ENCODE measurements around the gene THSD4.
"Not testable (repeated sequence)": the region's sequence is repeated elsewhere in the genome, so short reads cannot be mapped to it uniquely, and the experiment has no call there.

The THSD4 gene

DNA sequence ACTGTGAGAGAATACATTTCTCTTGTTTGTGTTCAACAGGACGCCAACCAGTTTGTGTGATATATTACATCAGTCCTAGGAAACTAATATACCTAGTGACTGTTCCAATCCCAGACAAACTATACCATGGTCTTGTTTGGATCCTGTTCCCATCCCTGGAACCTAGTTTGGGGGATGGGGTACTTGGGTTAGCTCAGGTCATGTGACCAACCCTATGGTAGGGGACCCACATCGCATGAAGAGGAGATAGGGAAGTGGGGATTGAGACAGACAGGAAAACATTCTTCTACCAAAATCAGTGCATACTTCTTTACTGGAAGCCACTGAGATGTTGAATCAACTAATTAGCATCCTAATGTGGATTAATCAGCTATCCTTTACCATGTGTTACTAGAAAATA, 146.1 kb downstream of the THSD4 start:
- H3K4me3 ChIP-seq (replicated peaks; ENCODE audit: insufficient read depth, low read length): no peak overlapping the region

GRCh38 chr15:71261909-71262308, 146.6 kb downstream of the THSD4 start:
- Histone ChIP-seq H3K27ac (replicated peaks) (no peak overlapping the region), H3K27me3 (ENCODE audit: insufficient read depth, poor library complexity, severe bottlenecking) (no peaks in the 10 kb centered on the region), H3K4me3 (replicated peaks; ENCODE audit: insufficient read depth, low read length) (no peak overlapping the region)
- TF ChIP-seq GABPA (IDR thresholded peaks at IDR 0.05; ENCODE audit: low read depth): no peak
- TF ChIP-seq POLR2AphosphoS5 (IDR thresholded peaks at IDR 0.05; ENCODE audit: low read depth): no peak
- no peak for TF ChIP-seq REST (IDR thresholded peaks at IDR 0.05; ENCODE audit: insufficient replicate concordance, low read depth)
- TF ChIP-seq SPI1 (IDR thresholded peaks at IDR 0.05; ENCODE audit: borderline replicate concordance, low read depth): no peak
- TF ChIP-seq, protein P1, sequence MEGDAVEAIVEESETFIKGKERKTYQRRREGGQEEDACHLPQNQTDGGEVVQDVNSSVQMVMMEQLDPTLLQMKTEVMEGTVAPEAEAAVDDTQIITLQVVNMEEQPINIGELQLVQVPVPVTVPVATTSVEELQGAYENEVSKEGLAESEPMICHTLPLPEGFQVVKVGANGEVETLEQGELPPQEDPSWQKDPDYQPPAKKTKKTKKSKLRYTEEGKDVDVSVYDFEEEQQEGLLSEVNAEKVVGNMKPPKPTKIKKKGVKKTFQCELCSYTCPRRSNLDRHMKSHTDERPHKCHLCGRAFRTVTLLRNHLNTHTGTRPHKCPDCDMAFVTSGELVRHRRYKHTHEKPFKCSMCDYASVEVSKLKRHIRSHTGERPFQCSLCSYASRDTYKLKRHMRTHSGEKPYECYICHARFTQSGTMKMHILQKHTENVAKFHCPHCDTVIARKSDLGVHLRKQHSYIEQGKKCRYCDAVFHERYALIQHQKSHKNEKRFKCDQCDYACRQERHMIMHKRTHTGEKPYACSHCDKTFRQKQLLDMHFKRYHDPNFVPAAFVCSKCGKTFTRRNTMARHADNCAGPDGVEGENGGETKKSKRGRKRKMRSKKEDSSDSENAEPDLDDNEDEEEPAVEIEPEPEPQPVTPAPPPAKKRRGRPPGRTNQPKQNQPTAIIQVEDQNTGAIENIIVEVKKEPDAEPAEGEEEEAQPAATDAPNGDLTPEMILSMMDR (IDR thresholded peaks at IDR 0.05; ENCODE audit: insufficient read depth, low read length): no peak
- no peak for DNase-seq (ENCODE audit: low read depth in 1 of 2, low spot score in 1 of 2)

More for the DNA sequence above, 146.1 kb downstream of the THSD4 start:
- no peak for DNase-seq (ENCODE audit: low read depth in 1 of 2, low spot score in 1 of 2)
- no peak overlapping the region for H3K27ac ChIP-seq (replicated peaks)
- no peaks in the 10 kb centered on the region for H3K27me3 ChIP-seq (ENCODE audit: insufficient read depth, poor library complexity, severe bottlenecking)
- TF ChIP-seq REST (IDR thresholded peaks at IDR 0.05; ENCODE audit: insufficient replicate concordance, low read depth) (no peak), SPI1 (IDR thresholded peaks at IDR 0.05; ENCODE audit: borderline replicate concordance, low read depth) (no peak), POLR2AphosphoS5 (IDR thresholded peaks at IDR 0.05; ENCODE audit: low read depth) (no peak), GABPA (IDR thresholded peaks at IDR 0.05; ENCODE audit: low read depth) (no peak)
- TF ChIP-seq, protein P1 (IDR thresholded peaks at IDR 0.05; ENCODE audit: insufficient read depth, low read length): no peak

DNA sequence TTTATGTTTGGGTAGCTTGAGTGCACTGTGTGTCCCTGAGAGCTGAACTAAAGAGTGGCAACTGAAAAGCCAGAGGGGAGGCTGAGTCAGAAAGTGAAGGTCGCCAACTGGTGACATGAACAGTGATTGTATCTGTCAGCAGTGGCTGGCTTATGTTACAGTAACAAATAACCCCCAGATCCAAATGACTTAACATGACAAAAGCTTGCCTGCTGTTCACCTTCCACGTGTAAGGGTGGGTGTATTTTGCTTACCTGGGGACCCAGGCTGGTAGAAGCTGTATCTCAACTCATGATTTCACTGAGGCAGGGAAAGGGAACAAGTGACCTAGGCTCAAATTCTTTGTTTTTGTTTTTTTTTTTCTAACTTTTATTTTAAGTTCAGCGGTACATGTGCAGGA, 147.3 kb downstream of the THSD4 start:
- no peak for DNase-seq (ENCODE audit: low read depth in 1 of 2, low spot score in 1 of 2)
- H3K27ac ChIP-seq (replicated peaks): no peak overlapping the region
- TF ChIP-seq REST (IDR thresholded peaks at IDR 0.05; ENCODE audit: insufficient replicate concordance, low read depth) (no peak), GABPA (IDR thresholded peaks at IDR 0.05; ENCODE audit: low read depth) (no peak), SPI1 (IDR thresholded peaks at IDR 0.05; ENCODE audit: borderline replicate concordance, low read depth) (no peak), POLR2AphosphoS5 (IDR thresholded peaks at IDR 0.05; ENCODE audit: low read depth) (no peak)
- TF ChIP-seq, protein P1 (IDR thresholded peaks at IDR 0.05; ENCODE audit: insufficient read depth, low read length): no peak
- H3K4me3 ChIP-seq (replicated peaks; ENCODE audit: insufficient read depth, low read length): no peak overlapping the region
- H3K27me3 ChIP-seq (ENCODE audit: insufficient read depth, poor library complexity, severe bottlenecking): no peaks in the 10 kb centered on the region

DNA sequence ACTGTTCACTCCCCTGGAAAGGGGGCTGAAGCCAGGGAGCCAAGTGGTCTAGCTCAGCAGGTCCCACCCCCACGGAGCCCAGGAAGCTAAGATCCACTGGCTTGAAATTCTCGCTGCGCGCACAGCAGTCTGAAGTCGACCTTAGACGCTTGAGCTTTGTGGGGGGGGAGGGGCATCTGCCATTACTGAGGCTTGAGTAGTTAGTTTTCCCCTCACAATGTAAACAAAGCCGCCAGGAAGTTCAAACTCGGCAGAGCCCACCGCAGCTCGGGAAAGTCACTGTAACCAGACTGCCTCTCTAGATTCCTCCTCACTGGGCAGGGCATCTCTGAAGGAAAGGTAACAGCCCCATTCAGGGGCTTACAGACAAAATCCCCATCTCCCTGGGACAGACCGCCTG, 150.3 kb downstream of the THSD4 start:
- DNase-seq (ENCODE audit: low read depth in 1 of 2, low spot score in 1 of 2); H3K27me3 ChIP-seq (ENCODE audit: insufficient read depth, poor library complexity, severe bottlenecking); H3K4me3 ChIP-seq (replicated peaks; ENCODE audit: insufficient read depth, low read length); H3K27ac ChIP-seq (replicated peaks): not testable (repeated sequence)

Data from HL-60 (cell line).